ENCODE data around the gene ARMH1.

ARMH1 gene

DNA sequence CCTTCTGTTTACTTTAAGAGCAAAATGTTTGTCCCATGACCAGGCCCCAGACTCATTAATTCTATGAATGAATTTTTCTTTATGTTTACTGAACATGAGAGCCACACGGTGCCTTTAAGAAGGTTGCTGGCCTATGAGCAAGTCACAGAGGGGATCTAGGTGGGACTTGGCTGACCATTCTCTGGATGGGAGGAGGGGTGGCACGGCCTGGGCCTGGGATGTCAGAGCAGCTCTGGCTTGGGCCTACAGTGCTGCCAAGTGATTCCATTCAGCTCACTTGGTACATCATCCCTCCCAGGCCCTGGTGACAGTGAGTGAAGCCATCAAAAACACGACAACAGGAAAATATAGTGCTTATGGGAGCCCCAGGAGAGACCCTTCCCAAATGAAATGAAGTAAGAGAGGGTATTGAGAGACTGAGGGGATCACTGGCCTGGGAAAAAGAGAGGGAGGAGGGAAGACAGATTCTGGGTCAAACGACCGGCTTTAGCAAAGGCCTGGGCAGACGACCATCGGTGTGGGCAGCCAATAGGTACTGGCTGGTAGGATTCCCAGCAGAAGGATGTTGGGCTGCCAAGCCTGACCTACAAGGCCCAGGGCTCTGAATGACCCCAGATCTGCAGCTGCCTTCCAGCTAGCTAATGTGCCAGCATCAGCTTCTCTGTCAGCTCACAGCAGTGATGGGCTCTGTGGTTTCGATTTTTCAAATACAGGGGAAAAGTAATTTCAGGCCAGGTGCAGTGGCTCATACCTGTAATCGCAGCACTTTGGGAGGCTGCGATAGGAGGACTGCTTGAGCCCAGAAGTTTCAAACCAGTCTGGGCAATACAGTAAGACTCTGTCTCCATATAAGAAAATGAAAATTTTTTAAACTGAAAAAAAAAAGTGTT lies 3.5 kb upstream of the ARMH1 start:
- no peak for DNase-seq (ENCODE audit: low spot score)

DNA sequence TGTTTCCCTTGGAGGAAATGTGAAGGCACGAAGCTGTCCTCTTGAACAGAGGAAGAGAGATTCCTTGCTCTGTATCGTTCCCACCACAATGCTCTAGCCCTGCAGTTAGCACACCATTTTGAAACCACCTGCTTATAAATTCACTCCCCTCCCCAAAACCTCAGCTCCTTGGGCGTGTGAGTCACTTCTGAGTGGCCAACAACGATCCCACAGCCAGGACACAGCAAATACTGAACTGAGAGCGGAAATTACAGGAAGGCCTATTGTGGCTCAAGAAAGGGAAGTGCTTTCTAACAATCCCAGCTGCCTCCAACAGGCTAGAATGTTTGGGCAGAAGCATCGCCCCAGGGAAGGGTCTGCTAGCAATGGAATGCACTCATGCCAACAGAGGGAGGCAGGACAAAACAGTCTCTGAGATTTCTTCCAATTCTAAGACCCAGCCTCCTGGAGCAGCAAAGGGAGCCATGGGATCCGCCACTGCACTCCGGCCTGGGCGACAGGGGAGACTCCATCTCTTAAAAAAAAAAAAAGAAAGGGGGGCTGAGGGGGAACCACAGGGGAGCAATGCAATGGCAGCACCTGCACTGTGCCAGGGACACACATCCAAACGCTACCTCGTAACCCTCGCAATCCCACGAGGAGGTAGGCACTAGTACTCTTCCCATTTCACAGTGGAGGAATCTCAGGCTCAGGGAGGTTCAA lies 2.1 kb upstream of the ARMH1 start:
- no peak for DNase-seq (ENCODE audit: low spot score)

DNA sequence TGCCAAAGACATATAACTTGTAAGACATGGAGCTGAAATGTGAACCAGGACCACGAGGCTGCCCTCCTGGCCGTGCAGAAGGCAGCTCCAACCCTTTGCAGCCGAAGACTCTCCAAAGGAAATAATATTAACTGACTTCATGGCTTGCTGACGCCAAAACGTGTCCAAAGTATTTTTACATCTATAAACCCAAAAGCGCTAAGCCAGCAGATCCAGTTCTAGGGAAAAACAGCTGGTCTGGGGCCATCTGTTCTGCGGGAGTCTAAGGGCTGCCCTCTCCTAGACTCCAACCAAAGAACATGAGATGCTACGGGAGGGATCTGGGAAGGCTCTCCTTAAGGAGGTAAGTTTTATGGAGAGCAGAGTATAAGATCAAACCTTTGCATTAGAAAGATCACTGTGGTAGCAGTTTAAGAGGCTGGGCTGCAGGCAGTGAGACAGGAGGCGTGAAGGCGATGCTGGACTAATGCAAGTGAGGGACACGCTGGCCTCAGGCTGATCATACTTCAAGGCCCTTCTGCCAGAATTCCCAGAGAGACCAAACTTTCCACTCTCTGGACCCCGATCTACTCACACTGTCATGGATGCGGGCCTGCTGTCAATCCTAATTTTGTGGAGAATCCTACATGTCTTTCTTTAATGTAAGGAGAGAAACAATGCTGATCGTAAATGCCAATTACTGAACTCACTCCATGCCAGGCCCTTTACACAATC lies 1.4 kb upstream of the ARMH1 start:
- no peak for DNase-seq (ENCODE audit: low spot score)

DNA sequence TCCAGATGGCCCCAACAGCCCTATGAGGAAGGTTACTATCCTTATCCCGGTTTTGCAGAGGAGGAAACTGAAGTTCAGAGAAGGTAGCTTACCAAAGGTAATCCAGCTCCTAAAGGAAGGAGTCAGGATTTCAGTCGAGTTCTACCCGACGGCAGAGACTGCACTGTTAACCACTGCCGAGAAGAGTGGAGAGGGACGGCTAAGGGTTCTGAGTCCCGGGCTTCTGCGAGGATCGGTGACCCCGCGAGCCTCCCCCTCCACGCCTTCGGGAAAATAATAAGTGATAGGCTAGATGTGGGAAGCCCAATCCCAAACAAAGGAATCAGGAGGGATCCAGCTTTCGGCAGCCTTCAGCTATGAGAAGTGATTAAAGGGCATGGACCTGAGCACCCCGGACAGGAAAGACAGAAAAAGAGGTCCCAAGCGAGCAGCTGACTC lies 820 bp upstream of the ARMH1 start:
- DNase-seq (ENCODE audit: low spot score) = no peak

DNA sequence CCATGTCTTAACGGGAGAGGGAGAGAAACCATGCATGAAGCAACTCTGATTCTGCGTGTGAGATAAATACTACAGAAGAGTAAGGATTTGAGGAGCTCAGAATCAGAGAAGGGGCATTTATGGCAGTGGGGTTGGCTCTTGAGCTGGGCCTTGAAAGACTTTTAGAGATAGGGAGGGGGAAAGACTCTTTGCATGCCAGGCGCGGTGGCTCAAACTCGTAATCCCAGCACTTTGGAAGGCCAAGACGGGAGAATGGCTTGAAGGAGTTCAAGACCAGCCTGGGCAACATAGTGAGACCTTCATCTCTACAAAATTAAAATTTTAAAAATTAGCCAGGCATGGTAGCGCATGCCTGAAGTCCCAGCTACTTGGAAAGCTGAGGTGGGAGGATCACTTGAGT lies 672 bp downstream of the ARMH1 start:
- DNase-seq (ENCODE audit: low spot score) = no peak

DNA sequence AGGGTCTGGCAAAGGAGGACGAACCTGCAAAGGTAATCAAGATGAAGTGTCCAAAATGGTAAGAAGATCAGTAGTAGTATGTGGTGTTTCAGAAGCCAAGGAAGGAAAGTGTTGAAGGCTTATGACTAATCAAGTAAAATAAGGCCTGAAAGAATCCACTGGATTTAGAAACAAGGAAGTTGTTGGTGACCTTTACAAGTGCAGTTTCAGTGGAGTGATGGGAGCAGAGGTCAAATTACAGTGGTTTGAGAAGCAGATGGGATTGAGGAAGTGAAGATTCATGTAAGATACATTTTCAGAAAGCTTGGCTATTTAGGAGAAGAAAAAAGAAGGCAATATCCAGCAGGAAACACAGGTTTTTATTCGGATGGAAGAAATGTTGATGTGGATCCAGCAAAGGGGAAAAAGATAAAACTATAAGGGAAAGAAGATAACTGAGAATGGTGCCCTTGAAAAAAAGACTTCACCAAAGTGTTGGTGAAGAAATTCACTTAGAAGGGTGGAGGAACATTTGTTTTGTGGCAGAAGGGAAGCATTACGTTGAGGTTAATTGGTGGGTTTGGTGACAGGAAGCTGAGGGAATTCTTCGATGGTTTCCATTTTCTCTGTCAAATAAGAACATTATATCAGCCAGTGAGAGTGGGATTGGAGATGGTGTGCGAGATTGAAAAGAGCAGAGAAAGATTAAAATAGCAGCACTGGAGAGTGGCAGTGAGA lies 2.1 kb downstream of the ARMH1 start:
- no peak for DNase-seq (ENCODE audit: low spot score)

DNA sequence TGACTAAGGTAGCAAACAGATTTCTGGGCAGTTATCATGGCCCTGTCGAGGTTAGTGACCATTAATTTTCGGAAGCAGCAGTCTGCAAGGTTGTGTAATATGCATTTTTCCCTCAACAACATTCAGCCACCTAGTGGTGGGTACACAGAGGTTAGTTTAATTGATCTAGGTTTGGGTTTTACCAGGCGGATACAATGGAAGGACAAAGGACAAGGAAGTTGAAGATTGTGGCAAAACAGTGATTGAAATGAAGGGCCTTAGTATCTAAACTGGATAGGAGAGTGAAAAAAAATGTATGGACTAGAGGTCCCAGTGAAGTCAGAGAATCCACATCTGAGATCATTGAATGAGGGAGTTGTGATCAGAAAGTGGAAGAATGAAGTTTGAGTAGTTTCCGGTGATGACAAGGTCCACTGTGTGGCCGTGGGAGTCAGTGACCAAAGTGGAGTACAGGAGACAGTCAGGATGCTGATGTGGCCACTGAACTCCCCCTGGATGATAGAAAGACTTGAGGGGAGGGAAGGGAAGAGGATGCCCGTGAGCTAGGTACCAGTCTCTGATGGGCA lies 2.8 kb downstream of the ARMH1 start:
- DNase-seq (ENCODE audit: low spot score) = no peak

DNA sequence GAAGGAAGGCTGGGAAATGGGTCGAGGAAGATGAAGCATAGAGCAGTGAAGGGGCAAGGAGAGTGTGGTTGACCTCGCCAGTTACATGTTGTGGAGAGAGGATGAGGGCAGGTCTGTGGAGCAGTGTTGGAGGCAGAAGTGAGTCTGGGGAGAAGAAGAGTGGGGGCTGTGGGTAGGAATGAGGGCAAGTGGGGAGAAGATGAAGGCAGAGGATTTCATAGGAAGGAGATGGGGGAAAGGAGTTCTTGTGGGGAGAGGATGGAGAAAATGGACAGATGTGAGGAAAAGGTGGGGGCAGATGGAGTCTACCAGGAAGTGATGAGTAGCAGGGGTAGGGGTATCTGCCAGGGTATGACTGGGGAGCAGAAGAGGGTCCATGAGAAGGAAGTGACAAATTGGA lies 3.6 kb downstream of the ARMH1 start:
- DNase-seq (ENCODE audit: low spot score) = no peak

DNA sequence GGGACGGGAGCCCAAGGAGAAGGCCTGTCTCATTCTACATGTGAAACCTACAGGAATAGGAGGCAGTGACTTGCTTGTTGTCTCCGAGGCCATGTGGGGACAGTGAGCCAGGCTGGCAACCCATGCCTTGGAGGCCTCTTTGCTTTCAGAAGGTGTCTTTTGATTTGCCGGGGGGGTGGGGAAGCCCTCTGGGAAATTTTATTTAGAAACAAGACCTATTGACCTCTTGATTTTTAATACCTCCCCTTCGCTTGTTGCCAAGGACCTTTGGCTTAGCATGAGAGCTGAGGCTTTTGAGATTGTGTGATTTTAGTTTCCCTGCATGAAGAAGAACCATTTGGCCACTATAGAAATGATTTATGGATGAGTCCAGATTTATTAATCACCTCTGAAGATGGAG lies 4.1 kb downstream of the ARMH1 start:
- DNase-seq (ENCODE audit: low spot score) = no peak

DNA sequence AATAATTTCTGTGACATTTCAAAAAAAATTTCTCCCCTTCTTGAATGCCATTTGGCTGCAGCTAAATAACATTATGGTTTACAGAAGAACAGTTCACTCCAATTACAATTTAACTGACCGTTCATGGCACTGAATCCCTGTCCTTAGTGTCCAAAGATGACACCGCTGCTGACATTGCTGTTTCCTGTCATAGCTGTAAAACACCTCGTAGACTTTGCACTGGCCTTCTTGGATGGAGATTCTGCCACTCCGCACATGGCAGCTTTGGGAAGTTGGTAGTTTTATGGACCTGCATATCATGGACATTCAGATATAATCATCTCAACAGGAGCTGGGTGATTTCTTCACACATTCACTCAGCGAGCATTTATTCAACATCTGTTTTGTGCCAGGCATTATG lies 5.0 kb downstream of the ARMH1 start:
- DNase-seq (ENCODE audit: low spot score) = no peak

DNA sequence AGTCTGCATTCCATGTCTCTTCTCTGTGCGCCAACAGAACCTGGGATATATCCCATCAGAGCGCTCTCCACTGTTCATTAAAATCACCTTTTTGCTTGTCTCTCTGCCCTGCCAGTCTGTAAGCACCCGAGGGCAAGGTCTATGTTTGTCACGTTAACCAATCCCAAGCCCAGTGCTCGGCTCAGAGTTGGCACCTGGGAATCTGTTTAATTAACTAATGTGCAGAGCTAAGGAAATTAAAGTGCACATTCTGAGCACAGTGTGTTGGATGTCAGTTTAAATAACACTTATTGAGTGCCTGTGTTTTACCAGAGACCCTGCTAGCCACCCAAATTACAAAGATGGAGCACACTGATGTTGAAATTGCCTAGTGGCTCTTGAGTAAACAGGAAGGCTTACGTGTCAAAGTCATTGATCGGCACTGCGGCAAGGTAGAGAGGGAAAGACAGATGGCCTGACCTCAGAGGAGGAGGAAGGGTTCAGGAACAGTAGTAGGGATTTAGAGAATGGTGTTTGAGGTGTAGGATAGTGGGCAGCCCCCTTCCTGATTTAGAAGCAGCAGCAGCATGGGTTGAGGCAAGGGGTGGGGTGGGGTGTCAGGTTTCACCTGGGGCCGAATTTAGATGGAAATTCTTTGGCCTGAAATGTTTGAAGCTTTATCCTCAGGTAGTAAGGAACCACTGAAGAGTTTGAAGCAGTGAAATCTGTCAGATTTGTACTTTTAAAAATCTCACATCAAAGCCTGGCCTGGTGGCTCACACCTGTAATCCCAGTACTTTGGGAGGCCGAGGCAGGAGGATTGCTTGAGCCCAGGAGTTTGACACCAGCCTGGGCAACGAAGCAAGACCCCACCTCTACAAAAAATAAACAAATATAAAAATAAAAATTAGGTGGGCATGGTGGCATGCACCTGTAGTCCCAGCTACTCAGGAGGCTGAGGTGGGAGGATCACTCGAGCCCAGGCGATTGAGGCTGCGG lies 7.7 kb downstream of the ARMH1 start:
- no peak for DNase-seq (ENCODE audit: low spot score)

DNA sequence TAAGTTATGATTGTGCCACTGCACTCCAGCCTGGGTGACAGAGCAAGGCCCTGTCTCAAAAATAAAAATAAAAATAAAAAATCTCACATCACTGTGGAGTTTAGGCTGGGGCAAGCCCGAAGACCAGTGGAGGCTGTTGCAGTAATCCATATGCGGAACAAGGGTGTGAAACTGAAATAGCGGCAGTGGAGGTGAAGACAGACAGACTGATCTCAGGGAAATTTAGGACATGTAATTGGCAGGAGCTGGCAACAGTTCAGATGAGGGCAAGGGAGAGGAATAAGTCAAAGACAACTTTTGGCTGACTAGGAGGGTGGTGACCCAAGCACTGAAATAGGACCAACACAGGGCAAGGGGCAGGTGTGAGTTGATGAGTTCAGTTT lies 8.4 kb downstream of the ARMH1 start:
- no peak for DNase-seq (ENCODE audit: low spot score)

DNA sequence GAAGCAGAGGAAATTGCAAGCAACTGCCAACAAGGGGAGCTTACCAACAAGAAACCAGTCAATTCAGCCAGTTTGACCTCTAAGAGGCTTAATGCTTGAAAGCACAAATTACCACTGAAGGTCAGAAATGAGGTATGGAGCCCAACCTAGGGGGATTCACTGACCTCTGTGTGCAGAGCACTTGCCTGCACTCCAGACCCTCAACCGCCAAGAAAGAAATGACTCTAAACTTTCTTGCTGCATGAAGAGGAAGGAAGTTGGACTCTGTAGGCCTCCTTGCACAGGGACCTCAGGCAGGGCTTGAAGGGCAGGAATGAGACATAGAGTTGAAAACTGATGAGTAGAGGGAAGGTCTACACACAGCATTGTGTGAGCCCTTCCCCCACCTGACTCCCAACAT lies 10.0 kb downstream of the ARMH1 start:
- no peak for DNase-seq (ENCODE audit: low spot score)

DNA sequence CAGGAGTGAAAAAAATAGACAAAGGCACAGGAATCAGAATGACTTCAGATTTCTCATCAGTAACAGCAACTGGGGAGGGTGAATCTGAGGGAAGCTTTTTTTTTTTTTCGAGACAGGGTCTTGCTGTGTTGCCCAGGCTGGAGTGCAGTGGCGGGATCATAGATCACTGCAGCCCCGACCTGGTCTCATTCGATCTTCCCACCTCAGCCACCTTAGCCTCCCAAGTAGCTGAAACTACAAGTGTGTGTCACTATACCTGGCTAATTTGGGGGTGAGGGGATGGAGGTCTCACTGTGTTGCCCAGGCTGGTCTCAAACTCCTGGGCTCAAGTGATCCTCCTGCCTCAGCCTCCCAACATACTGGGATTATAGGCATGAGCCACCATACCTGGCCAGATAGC lies 10.7 kb downstream of the ARMH1 start:
- no peak for DNase-seq (ENCODE audit: low spot score)

DNA sequence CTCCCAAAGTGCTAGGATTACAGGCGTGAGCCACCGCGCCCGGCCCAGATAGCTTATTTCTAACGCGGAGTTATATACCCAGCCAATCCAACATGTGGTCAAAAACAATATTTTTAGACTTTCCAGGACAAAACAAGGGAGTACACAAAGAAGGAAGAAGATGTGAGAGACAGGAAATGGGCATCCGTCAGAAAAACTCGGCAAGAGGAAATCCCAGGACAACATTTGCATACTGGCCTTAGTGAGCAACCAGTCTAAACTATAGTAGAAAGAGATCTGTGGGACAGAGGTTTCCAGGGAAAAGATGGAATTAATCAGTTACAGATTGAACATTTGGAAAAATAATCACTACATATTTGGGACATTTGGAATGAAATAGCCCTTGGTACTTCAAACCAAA lies 11.4 kb downstream of the ARMH1 start:
- no peak for DNase-seq (ENCODE audit: low spot score)

DNA sequence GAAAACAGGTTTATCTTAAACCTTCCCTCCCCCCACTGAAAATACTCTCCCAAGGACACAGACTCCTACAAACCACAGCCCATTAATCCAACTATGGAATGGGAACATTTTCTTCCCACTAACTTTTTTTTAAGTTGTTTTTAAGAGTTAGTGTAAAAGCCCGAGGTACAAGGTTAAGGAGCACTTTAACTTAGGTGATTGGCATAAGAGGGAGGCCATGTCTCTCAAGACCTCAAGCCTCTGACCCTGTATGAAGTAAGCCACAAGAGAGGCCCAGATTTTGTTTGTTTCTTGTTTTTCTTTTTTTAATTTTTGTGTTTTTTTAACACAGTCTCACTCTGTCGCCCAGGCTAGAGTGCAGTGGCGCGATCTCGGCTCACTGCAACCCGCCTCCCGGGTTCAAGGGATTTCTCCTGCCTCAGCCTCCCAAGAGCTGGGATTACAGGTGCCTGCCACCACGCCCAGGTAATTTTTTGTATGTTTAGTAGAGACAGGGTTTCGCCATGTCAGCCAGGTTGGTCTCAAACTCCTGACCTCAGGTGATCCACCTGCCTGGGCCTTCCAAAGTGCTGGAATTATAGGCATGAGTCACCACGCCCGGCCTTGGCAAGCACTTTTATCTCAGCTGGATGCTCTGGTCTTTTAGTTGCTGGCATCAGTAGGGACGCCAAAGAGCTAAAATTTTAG lies 14.4 kb downstream of the ARMH1 start:
- DNase-seq (ENCODE audit: low spot score) = no peak

DNA sequence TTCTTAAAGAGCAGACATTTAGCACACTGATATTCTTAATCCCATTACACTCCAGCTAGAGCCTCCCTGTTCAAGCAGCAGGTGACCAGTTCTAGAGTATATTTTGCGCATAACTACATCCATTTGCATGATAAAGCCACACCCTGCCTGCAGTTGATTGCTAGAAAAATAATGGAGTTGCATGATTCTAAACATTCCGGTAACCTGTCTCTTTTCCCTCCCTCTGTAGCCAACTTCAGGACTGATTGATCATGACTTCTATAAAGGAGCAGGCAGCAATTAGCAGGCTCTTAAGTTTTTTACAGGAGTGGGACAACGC lies 14.9 kb downstream of the ARMH1 start:
- no peak for DNase-seq (ENCODE audit: low spot score)

DNA sequence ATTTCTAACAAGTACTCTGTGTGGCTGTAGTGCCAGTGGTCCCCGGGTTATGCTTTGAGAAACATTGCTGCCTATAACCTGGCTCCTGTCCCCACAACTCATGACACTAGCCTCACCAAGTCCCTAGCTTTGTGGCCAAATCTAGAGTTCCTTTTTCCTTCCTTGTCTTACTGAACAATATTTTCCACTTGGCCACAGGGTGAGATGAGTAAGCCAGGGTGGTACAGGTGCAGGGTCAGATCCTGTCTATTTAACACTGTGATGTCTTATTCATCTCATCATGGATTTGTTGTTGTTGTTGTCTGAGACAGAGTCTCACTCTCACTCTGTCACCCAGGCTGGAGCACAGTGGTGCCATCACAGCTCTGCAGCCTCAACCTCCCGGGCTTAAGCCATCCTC lies 18.6 kb downstream of the ARMH1 start:
- DNase-seq (ENCODE audit: low spot score) = no peak

DNA sequence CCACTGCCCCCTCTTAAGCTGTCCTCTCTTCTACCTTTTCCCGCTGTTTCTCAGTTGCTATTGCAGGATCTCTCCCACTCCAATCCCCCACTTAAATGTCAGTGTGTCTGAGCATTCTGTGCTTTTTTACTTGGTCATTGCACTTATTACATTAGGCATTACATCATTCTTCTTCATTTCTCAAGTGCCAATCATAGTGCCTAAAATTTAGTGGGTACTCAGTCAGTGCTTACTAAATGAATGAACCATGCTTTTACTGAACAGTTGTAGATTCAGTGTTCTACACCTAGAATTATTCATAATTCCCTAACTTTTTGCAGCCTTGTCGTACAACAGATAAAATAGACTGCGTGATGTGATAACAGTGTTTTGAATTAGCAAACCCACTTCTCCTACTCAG lies 19.4 kb downstream of the ARMH1 start:
- no peak for DNase-seq (ENCODE audit: low spot score)

DNA sequence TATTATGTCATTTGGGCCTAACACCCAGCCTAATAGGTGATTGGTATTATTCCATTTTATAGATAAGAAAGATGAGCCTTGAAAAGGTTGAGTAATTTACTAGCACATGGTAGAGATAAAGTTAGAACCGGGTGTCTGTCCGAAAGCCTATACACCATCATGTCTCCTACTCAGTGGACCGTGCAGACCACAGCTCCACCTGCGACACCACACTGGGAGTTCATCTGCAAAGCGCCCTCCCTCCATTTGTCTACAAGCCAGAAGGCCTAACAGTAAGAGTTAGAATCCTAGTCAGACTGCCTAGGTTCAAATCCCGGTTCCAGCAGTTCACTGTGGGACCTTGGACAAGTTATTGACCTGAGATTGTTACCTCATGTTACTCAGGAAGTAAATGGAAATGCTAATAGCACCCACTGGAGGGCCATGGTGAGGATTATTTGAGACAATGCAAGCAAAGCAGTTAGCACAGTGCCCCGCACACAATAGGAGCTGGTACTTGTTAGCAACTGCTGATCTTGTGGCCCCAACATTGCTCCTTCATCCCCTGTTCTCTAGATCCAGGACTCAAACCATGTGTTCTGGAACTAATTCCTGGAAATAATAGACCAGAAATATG lies 20.5 kb downstream of the ARMH1 start:
- DNase-seq (ENCODE audit: low spot score) = no peak

All from putamen (tissue), 1 donor.